ENCODE measurements around the gene SLC29A1.

SLC29A1 gene

GRCh38 chr6:44251576-44252524 is 28.5 kb downstream of the SLC29A1 start:
- Histone ChIP-seq H3K4me2 (ENCODE audit: insufficient read depth, low read length, poor library complexity, severe bottlenecking) (no peak overlapping the region), H2AK5ac (ENCODE audit: low read depth, low read length) (no peak overlapping the region), H2BK15ac (ENCODE audit: low read length) (no peak overlapping the region), H3K14ac (ENCODE audit: low read length) (no peak overlapping the region), H3K4ac (ENCODE audit: low read length) (no peak overlapping the region), H4K91ac (ENCODE audit: low read depth, low read length, poor library complexity) (no peak overlapping the region), H4K8ac (ENCODE audit: low read depth, low read length) (no peak overlapping the region), H2BK5ac (ENCODE audit: low read length) (no peak overlapping the region), H3K9me3 (replicated peaks in 1 of 2; ENCODE audit: control insufficient read depth in 2 of 2, insufficient read depth in 1 of 2, low read depth in 1 of 2, low read length in 2 of 2) (no peaks in the 10 kb centered on the region), H3K27me3 (ENCODE audit: control insufficient read depth in 3 of 3, insufficient read depth in 3 of 3, low read depth in 1 of 3, low read length in 3 of 3) (no peaks in the 10 kb centered on the region), H3K79me1 (ENCODE audit: low read depth, low read length) (peaks cover 3% of the 10 kb centered on the region), H3K9ac (ENCODE audit: low read depth, low read length, poor library complexity) (no peak overlapping the region), H2AFZ (ENCODE audit: low read length) (no peak overlapping the region), H2BK12ac (ENCODE audit: low read length) (no peak overlapping the region), H3K23ac (ENCODE audit: low read depth, low read length, poor library complexity) (no peak overlapping the region), H3K4me3 (ENCODE audit: low read length in 2 of 2) (no peak overlapping the region), H3K4me1 (ENCODE audit: control insufficient read depth in 2 of 2, insufficient read depth in 1 of 2, low read depth in 1 of 2, low read length in 2 of 2) (peaks cover 15 to 18% of the 10 kb centered on the region in 2 donors), H3K27ac (replicated peaks; ENCODE audit: low read length) (no peak overlapping the region), H2BK120ac (ENCODE audit: low read depth, low read length) (no peak overlapping the region), H3K18ac (ENCODE audit: low read length) (no peak overlapping the region), H3K36me3 (replicated peaks in 1 of 2; ENCODE audit: control insufficient read depth in 2 of 2, insufficient read depth in 2 of 2, low read length in 2 of 2) (peaks cover 59 to 84% of the 10 kb centered on the region in 2 donors)
- DNase-seq (ENCODE audit: low spot score): no peak
- WGBS, 2 donors (ENCODE audit: extremely low coverage in 2 of 2, insufficient read length in 2 of 2, insufficient replicate concordance in 1 of 2): no CpG with 5 or more reads among the region's 14 CpGs

- no peak overlapping the region for H2BK12ac ChIP-seq (ENCODE audit: low read length)
- no peak overlapping the region for H3K4me2 ChIP-seq (ENCODE audit: insufficient read depth, low read length, poor library complexity, severe bottlenecking)
- WGBS, 2 donors (ENCODE audit: extremely low coverage in 2 of 2, insufficient read length in 2 of 2, insufficient replicate concordance in 1 of 2): no CpG with 5 or more reads among the region's 10 CpGs
- H3K79me1 ChIP-seq (ENCODE audit: low read depth, low read length): peaks cover 3% of the 10 kb centered on the region
- no peak overlapping the region for H4K91ac ChIP-seq (ENCODE audit: low read depth, low read length, poor library complexity)
- peaks cover 60 to 81% of the 10 kb centered on the region in 2 donors for H3K36me3 ChIP-seq (replicated peaks in 1 of 2; ENCODE audit: control insufficient read depth in 2 of 2, insufficient read depth in 2 of 2, low read length in 2 of 2)
- H2BK15ac ChIP-seq (ENCODE audit: low read length): no peak overlapping the region
- no peak overlapping the region for H2BK120ac ChIP-seq (ENCODE audit: low read depth, low read length)
- H3K4me1 ChIP-seq (ENCODE audit: control insufficient read depth in 2 of 2, insufficient read depth in 1 of 2, low read depth in 1 of 2, low read length in 2 of 2): peaks cover 18 to 19% of the 10 kb centered on the region in 2 donors
- no peak overlapping the region for H3K23ac ChIP-seq (ENCODE audit: low read depth, low read length, poor library complexity)
- H3K9me3 ChIP-seq (replicated peaks in 1 of 2; ENCODE audit: control insufficient read depth in 2 of 2, insufficient read depth in 1 of 2, low read depth in 1 of 2, low read length in 2 of 2): no peaks in the 10 kb centered on the region
- no peak overlapping the region for H3K14ac ChIP-seq (ENCODE audit: low read length)
- no peak overlapping the region for H2BK5ac ChIP-seq (ENCODE audit: low read length)
- no peak overlapping the region for H4K8ac ChIP-seq (ENCODE audit: low read depth, low read length)
- H3K9ac ChIP-seq (ENCODE audit: low read depth, low read length, poor library complexity): peak overlapping the region; percentile 6
- no peaks in the 10 kb centered on the region for H3K27me3 ChIP-seq (ENCODE audit: control insufficient read depth in 3 of 3, insufficient read depth in 3 of 3, low read depth in 1 of 3, low read length in 3 of 3)
- H2AK5ac ChIP-seq (ENCODE audit: low read depth, low read length): no peak overlapping the region
- DNase-seq (ENCODE audit: low spot score): no peak
- H3K4me3 ChIP-seq (ENCODE audit: low read length in 2 of 2): no peak overlapping the region
- no peak overlapping the region for H2AFZ ChIP-seq (ENCODE audit: low read length)
- H3K18ac ChIP-seq (ENCODE audit: low read length): no peak overlapping the region
- no peak overlapping the region for H3K27ac ChIP-seq (replicated peaks; ENCODE audit: low read length)
- no peak overlapping the region for H3K4ac ChIP-seq (ENCODE audit: low read length)
Measured at GRCh38 chr6:44253307-44254101, 30.1 kb downstream of the SLC29A1 start.

- no peak overlapping the region for H3K9ac ChIP-seq (ENCODE audit: low read depth, low read length, poor library complexity)
- H2BK15ac ChIP-seq (ENCODE audit: low read length): no peak overlapping the region
- no peak overlapping the region for H3K23ac ChIP-seq (ENCODE audit: low read depth, low read length, poor library complexity)
- H3K9me3 ChIP-seq (replicated peaks in 1 of 2; ENCODE audit: control insufficient read depth in 2 of 2, insufficient read depth in 1 of 2, low read depth in 1 of 2, low read length in 2 of 2): no peaks in the 10 kb centered on the region
- H3K36me3 ChIP-seq (replicated peaks in 1 of 2; ENCODE audit: control insufficient read depth in 2 of 2, insufficient read depth in 2 of 2, low read length in 2 of 2): peaks cover 54 to 81% of the 10 kb centered on the region in 2 donors
- no peaks in the 10 kb centered on the region for H3K27me3 ChIP-seq (ENCODE audit: control insufficient read depth in 3 of 3, insufficient read depth in 3 of 3, low read depth in 1 of 3, low read length in 3 of 3)
- no peak overlapping the region for H3K27ac ChIP-seq (replicated peaks; ENCODE audit: low read length)
- H3K4me3 ChIP-seq (ENCODE audit: low read length in 2 of 2): no peak overlapping the region
- H3K14ac ChIP-seq (ENCODE audit: low read length): no peak overlapping the region
- WGBS, 2 donors (ENCODE audit: extremely low coverage in 2 of 2, insufficient read length in 2 of 2, insufficient replicate concordance in 1 of 2): no CpG with 5 or more reads among the region's 12 CpGs
- no peak for DNase-seq (ENCODE audit: low spot score)
- H4K8ac ChIP-seq (ENCODE audit: low read depth, low read length): peak overlapping the region; percentile 83
- no peak overlapping the region for H3K18ac ChIP-seq (ENCODE audit: low read length)
- no peak overlapping the region for H2AFZ ChIP-seq (ENCODE audit: low read length)
- no peak overlapping the region for H3K4ac ChIP-seq (ENCODE audit: low read length)
- no peak overlapping the region for H4K91ac ChIP-seq (ENCODE audit: low read depth, low read length, poor library complexity)
- H3K4me2 ChIP-seq (ENCODE audit: insufficient read depth, low read length, poor library complexity, severe bottlenecking): no peak overlapping the region
- no peak overlapping the region for H2AK5ac ChIP-seq (ENCODE audit: low read depth, low read length)
- no peak overlapping the region for H2BK120ac ChIP-seq (ENCODE audit: low read depth, low read length)
- H3K79me1 ChIP-seq (ENCODE audit: low read depth, low read length): peaks cover 3% of the 10 kb centered on the region
- peaks cover 12 to 14% of the 10 kb centered on the region in 2 donors for H3K4me1 ChIP-seq (ENCODE audit: control insufficient read depth in 2 of 2, insufficient read depth in 1 of 2, low read depth in 1 of 2, low read length in 2 of 2)
- H2BK12ac ChIP-seq (ENCODE audit: low read length): no peak overlapping the region
- no peak overlapping the region for H2BK5ac ChIP-seq (ENCODE audit: low read length)
Measured at GRCh38 chr6:44254191-44255104, 31.1 kb downstream of the SLC29A1 start.

Measured in neuronal stem cell (in vitro differentiated cells).